COR-L47 (cell line): ENCODE data around the gene NECAP2.
"Not testable (repeated sequence)": the region's sequence is repeated elsewhere in the genome, so short reads cannot be mapped to it uniquely, and the experiment has no call there.

Experiments used
- DNase-seq: peaks from one replicate; lab custom pipeline; 2025; lab: John Stamatoyannopoulos, UW

NECAP2 gene

GRCh38 chr1:16498047-16498446, 57.5 kb downstream of the NECAP2 start:
- not testable (repeated sequence) for DNase-seq

- peak; percentile 77 for DNase-seq
Measured at GRCh38 chr1:16498573-16499413, 58.3 kb downstream of the NECAP2 start.

GRCh38 chr1:16500466-16500865, 59.9 kb downstream of the NECAP2 start:
- not testable (repeated sequence) for DNase-seq

GRCh38 chr1:16500975-16501374, 60.5 kb downstream of the NECAP2 start:
- not testable (repeated sequence) for DNase-seq

GRCh38 chr1:16501446-16501845, 60.9 kb downstream of the NECAP2 start:
- DNase-seq = not testable (repeated sequence)

- DNase-seq = no peak
Measured at GRCh38 chr1:16503494-16503893, 63.0 kb downstream of the NECAP2 start.

- not testable (repeated sequence) for DNase-seq
Measured at GRCh38 chr1:16505870-16506269, 65.3 kb downstream of the NECAP2 start.

- DNase-seq = not testable (repeated sequence)
Measured at GRCh38 chr1:16506364-16507136, 66.0 kb downstream of the NECAP2 start.

- DNase-seq = not testable (repeated sequence)
Measured at GRCh38 chr1:16508861-16509445, 68.4 kb downstream of the NECAP2 start.
